ENCODE measurements around the gene SLC25A1.

The SLC25A1 gene

GRCh38 chr22:19178657-19179496 lies at the start of gene SLC25A1:
Gene SLC25A1 (minus strand): TSS chr22:19178736. CDS start chr22:19178673, 63 bp downstream.
- DNase-seq (ENCODE audit: low spot score), result peak; percentile 91

GRCh38 chr22:19228179-19228578 lies 49.6 kb upstream of the SLC25A1 start:
- DNase-seq (ENCODE audit: low spot score), result no peak

- no peak for DNase-seq (ENCODE audit: low spot score)
Measured at GRCh38 chr22:19226428-19226827, 47.9 kb upstream of the SLC25A1 start.

- DNase-seq (ENCODE audit: low spot score), result no peak
Measured at GRCh38 chr22:19225560-19225959, 47.0 kb upstream of the SLC25A1 start.

- DNase-seq (ENCODE audit: low spot score), result no peak
Measured at GRCh38 chr22:19224985-19225384, 46.4 kb upstream of the SLC25A1 start.

- DNase-seq (ENCODE audit: low spot score), result no peak
Measured at GRCh38 chr22:19224557-19224956, 46.0 kb upstream of the SLC25A1 start.

- no peak for DNase-seq (ENCODE audit: low spot score)
Measured at GRCh38 chr22:19223617-19224016, 45.1 kb upstream of the SLC25A1 start.

- DNase-seq (ENCODE audit: low spot score), result no peak
Measured at GRCh38 chr22:19223110-19223509, 44.6 kb upstream of the SLC25A1 start.

- no peak for DNase-seq (ENCODE audit: low spot score)
Measured at GRCh38 chr22:19222242-19223005, 43.9 kb upstream of the SLC25A1 start.

- DNase-seq (ENCODE audit: low spot score), result no peak
Measured at GRCh38 chr22:19220867-19221266, 42.3 kb upstream of the SLC25A1 start.

- DNase-seq (ENCODE audit: low spot score), result no peak
Measured at GRCh38 chr22:19218541-19219233, 40.2 kb upstream of the SLC25A1 start.

GRCh38 chr22:19216579-19216978 lies 38.0 kb upstream of the SLC25A1 start:
- no peak for DNase-seq (ENCODE audit: low spot score)

GRCh38 chr22:19215360-19215759 lies 36.8 kb upstream of the SLC25A1 start:
- DNase-seq (ENCODE audit: low spot score), result no peak

GRCh38 chr22:19214078-19214473 lies 35.5 kb upstream of the SLC25A1 start:
- no peak for DNase-seq (ENCODE audit: low spot score)

- DNase-seq (ENCODE audit: low spot score), result no peak
Measured at GRCh38 chr22:19213442-19214077, 35.0 kb upstream of the SLC25A1 start.

- no peak for DNase-seq (ENCODE audit: low spot score)
Measured at GRCh38 chr22:19213001-19213400, 34.5 kb upstream of the SLC25A1 start.

GRCh38 chr22:19212302-19212870 lies 33.9 kb upstream of the SLC25A1 start:
- DNase-seq (ENCODE audit: low spot score), result no peak

- no peak for DNase-seq (ENCODE audit: low spot score)
Measured at GRCh38 chr22:19210188-19210587, 31.7 kb upstream of the SLC25A1 start.

GRCh38 chr22:19208287-19208847 lies 29.8 kb upstream of the SLC25A1 start:
- no peak for DNase-seq (ENCODE audit: low spot score)

- DNase-seq (ENCODE audit: low spot score), result no peak
Measured at GRCh38 chr22:19207884-19208283, 29.3 kb upstream of the SLC25A1 start.

GRCh38 chr22:19207401-19207808 lies 28.9 kb upstream of the SLC25A1 start:
- DNase-seq (ENCODE audit: low spot score), result no peak
